Lung microvascular endothelial cell (primary cell): ENCODE data around the gene OR5L1. TPM values are rescaled to one million over a fixed set of nuclear protein-coding genes. Genes with fewer than 3 reads are reported as not detected.

Experiments
- DNase-seq, 2 donors: peaks; one replicate each; pipeline versions ENCODE4 v3.0.0 to v3.0.0-alpha.2; 2010; ENCODE audit warnings: low read depth in 2 of 2
- total RNA-seq: library from RNA; depleted of rRNA; stranded (reverse); fragments of >200 nt; gene quantifications from 2 replicates; pipeline ENCODE4 v1.2.1, GENCODE V29; 2014

OR5L1 gene
- total RNA-seq = not detected in 2 replicates

GRCh38 chr11:55811067-55811466, at the start of gene OR5L1:
OR5L1 (plus strand) TSS chr11:55811367; CDS start chr11:55811467, 100 bp downstream.
- DNase-seq = no peak

- no peak for DNase-seq
Observed at GRCh38 chr11:55773138-55773537, 38.0 kb upstream of the OR5L1 start, which contains the start of gene OR5D13. OR5D13 (plus strand) TSS chr11:55773438; CDS start chr11:55773438, 0 bp downstream.

GRCh38 chr11:55791606-55792005, 19.6 kb upstream of the OR5L1 start:
- no peak for DNase-seq

- DNase-seq = no peak
Observed at GRCh38 chr11:55793321-55793720, 17.8 kb upstream of the OR5L1 start.

GRCh38 chr11:55795256-55795655, 15.9 kb upstream of the OR5L1 start, which contains the start of gene OR5D14:
OR5D14 (plus strand) TSS chr11:55795556; CDS start chr11:55795556, 0 bp downstream.
- DNase-seq = no peak

- no peak for DNase-seq
Observed at GRCh38 chr11:55806248-55806647, 4.9 kb upstream of the OR5L1 start.

- DNase-seq = no peak
Observed at GRCh38 chr11:55819330-55819729, 8.2 kb downstream of the OR5L1 start, which contains the start of gene OR5D18. OR5D18 (plus strand) TSS chr11:55819630; CDS start chr11:55819630, 0 bp downstream.

GRCh38 chr11:55826919-55827318, 15.8 kb downstream of the OR5L1 start, which contains the start of gene OR5L2:
OR5L2 (plus strand) TSS chr11:55827219; CDS start chr11:55827219, 0 bp downstream.
- DNase-seq = no peak

- no peak for DNase-seq
Observed at GRCh38 chr11:55838452-55838851, 27.3 kb downstream of the OR5L1 start, which contains the start of gene OR5D16. OR5D16 (plus strand) TSS chr11:55838752; CDS start chr11:55838752, 0 bp downstream.

- DNase-seq = no peak
Observed at GRCh38 chr11:55847453-55847852, 36.3 kb downstream of the OR5L1 start.

- DNase-seq = no peak
Observed at GRCh38 chr11:55849037-55849436, 37.9 kb downstream of the OR5L1 start.

- no peak for DNase-seq
Observed at GRCh38 chr11:55852141-55852540, 41.0 kb downstream of the OR5L1 start.

GRCh38 chr11:55854704-55855103, 43.5 kb downstream of the OR5L1 start:
- DNase-seq = no peak

Other genes with a start within 250 kb of the OR5L1 start
- not detected in 2 replicates for gene OR4C16, start 239.2 kb upstream of the OR5L1 start, total RNA-seq
- not detected in 2 replicates for gene OR4C11, start 203.7 kb upstream of the OR5L1 start, total RNA-seq
- not detected in 2 replicates for gene OR4P4, start 176.3 kb upstream of the OR5L1 start, total RNA-seq
- gene OR4S2, start 163.0 kb upstream of the OR5L1 start, total RNA-seq = not detected in 2 replicates
- not detected in 2 replicates for gene OR4C6, start 149.2 kb upstream of the OR5L1 start, total RNA-seq
- not detected in 2 replicates for gene OR5D13, start 37.9 kb upstream of the OR5L1 start, total RNA-seq
- gene OR5D14, start 15.8 kb upstream of the OR5L1 start, total RNA-seq = not detected in 2 replicates
- gene OR5D18, start 8.3 kb downstream of the OR5L1 start, total RNA-seq = not detected in 2 replicates
- not detected in 2 replicates for gene OR5L2, start 15.9 kb downstream of the OR5L1 start, total RNA-seq
- not detected in 2 replicates for gene OR5D16, start 27.4 kb downstream of the OR5L1 start, total RNA-seq
- not detected in 2 replicates for gene TRIM51, start 71.9 kb downstream of the OR5L1 start, total RNA-seq
- gene OR5W2, start 103.2 kb downstream of the OR5L1 start, total RNA-seq = not detected in 2 replicates
- not detected in 2 replicates for gene OR5I1, start 125.0 kb downstream of the OR5L1 start, total RNA-seq
- gene OR10AG1, start 158.6 kb downstream of the OR5L1 start, total RNA-seq = not detected in 2 replicates
- gene OR5F1, start 183.3 kb downstream of the OR5L1 start, total RNA-seq = not detected in 2 replicates
- not detected in 2 replicates for gene OR5AS1, start 216.3 kb downstream of the OR5L1 start, total RNA-seq